GM12878 (cell line): ENCODE measurements around the gene TBCD.

Experiments used
- YBX1 ChIP-seq: fragments of 450-650 bp; IDR thresholded peaks from 2 replicates; pipeline ENCODE4 v1.6.1; 2016; ENCODE audit warnings: antibody characterized with exemption
- TF ChIP-seq, protein P1 (sequence below), 3 experiments: IDR thresholded peaks in 2 of 3; conservative IDR thresholded peaks in 1 of 3; 2 replicates each; pipeline ENCODE4 v1.5.1; 2011; ENCODE audit warnings: low read depth in 3 of 3, low read length in 3 of 3, mild to moderate bottlenecking in 3 of 3, control low read depth in 2 of 3, moderate library complexity in 2 of 3, inconsistent platforms in 1 of 3, mixed read lengths in 1 of 3; ENCODE audit not compliant: control insufficient read depth in 2 of 3, insufficient read depth in 1 of 3; ENCODE audit errors: extremely low read depth in 1 of 3
- TF ChIP-seq, protein P2 (sequence below): fragments of 450-650 bp; IDR thresholded peaks from 2 replicates; pipeline ENCODE4 v1.6.1; 2017; ENCODE audit warnings: mild to moderate bottlenecking
- TF ChIP-seq, protein P3 (sequence below): IDR thresholded peaks from 2 replicates; pipeline ENCODE4 v1.6.1; 2011; ENCODE audit warnings: borderline replicate concordance, low read depth, mild to moderate bottlenecking, moderate library complexity, mixed read lengths, low read length; ENCODE audit not compliant: insufficient read depth; ENCODE audit errors: extremely low read length

DNA sequence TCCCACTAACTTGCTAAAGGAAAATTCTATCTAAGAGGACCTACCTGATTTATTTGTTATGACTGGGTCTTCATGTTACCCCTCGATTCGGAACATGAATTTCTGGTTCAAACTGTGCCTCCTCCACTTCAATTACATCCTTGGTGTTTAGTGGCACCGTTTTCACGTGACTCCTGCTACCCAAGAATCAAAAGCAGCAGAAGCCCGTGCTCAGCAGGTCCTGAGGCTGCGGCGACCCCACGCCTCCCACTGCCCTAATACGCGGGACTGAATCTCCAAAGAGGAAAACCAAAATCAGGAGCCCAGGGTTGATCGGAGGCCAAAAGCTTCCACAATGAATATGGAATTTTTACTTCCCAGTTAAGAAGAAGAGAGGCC lies 233.6 kb downstream of the TBCD start:
- TF ChIP-seq, protein P1, sequence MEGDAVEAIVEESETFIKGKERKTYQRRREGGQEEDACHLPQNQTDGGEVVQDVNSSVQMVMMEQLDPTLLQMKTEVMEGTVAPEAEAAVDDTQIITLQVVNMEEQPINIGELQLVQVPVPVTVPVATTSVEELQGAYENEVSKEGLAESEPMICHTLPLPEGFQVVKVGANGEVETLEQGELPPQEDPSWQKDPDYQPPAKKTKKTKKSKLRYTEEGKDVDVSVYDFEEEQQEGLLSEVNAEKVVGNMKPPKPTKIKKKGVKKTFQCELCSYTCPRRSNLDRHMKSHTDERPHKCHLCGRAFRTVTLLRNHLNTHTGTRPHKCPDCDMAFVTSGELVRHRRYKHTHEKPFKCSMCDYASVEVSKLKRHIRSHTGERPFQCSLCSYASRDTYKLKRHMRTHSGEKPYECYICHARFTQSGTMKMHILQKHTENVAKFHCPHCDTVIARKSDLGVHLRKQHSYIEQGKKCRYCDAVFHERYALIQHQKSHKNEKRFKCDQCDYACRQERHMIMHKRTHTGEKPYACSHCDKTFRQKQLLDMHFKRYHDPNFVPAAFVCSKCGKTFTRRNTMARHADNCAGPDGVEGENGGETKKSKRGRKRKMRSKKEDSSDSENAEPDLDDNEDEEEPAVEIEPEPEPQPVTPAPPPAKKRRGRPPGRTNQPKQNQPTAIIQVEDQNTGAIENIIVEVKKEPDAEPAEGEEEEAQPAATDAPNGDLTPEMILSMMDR (IDR thresholded peaks at IDR 0.05 in 2 of 3, conservative IDR thresholded peaks at IDR 0.05 in 1 of 3; ENCODE audit: control insufficient read depth in 2 of 3, extremely low read depth in 1 of 3, insufficient read depth in 1 of 3, low read depth in 3 of 3, low read length in 3 of 3) = no peak
- TF ChIP-seq, protein P2, sequence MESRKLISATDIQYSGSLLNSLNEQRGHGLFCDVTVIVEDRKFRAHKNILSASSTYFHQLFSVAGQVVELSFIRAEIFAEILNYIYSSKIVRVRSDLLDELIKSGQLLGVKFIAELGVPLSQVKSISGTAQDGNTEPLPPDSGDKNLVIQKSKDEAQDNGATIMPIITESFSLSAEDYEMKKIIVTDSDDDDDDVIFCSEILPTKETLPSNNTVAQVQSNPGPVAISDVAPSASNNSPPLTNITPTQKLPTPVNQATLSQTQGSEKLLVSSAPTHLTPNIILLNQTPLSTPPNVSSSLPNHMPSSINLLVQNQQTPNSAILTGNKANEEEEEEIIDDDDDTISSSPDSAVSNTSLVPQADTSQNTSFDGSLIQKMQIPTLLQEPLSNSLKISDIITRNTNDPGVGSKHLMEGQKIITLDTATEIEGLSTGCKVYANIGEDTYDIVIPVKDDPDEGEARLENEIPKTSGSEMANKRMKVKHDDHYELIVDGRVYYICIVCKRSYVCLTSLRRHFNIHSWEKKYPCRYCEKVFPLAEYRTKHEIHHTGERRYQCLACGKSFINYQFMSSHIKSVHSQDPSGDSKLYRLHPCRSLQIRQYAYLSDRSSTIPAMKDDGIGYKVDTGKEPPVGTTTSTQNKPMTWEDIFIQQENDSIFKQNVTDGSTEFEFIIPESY = no peak
- TF ChIP-seq YBX1 = no peak
- TF ChIP-seq, protein P3, sequence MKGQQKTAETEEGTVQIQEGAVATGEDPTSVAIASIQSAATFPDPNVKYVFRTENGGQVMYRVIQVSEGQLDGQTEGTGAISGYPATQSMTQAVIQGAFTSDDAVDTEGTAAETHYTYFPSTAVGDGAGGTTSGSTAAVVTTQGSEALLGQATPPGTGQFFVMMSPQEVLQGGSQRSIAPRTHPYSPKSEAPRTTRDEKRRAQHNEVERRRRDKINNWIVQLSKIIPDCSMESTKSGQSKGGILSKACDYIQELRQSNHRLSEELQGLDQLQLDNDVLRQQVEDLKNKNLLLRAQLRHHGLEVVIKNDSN = no peak
